HG03139 (cell line): ENCODE data around the gene WDR45B.
"Not testable (repeated sequence)": the region's sequence is repeated elsewhere in the genome, so short reads cannot be mapped to it uniquely, and the experiment has no call there.

Experiments used
- ATAC-seq: cut with Tn5 transposase; IDR thresholded peaks from one replicate; pipeline ENCODE4 v1.9.1; 2021; ENCODE audit not compliant: unreplicated experiment

Gene WDR45B

GRCh38 chr17:82586576-82587233 lies 61.5 kb downstream of the WDR45B start:
- ATAC-seq = no peak

DNA sequence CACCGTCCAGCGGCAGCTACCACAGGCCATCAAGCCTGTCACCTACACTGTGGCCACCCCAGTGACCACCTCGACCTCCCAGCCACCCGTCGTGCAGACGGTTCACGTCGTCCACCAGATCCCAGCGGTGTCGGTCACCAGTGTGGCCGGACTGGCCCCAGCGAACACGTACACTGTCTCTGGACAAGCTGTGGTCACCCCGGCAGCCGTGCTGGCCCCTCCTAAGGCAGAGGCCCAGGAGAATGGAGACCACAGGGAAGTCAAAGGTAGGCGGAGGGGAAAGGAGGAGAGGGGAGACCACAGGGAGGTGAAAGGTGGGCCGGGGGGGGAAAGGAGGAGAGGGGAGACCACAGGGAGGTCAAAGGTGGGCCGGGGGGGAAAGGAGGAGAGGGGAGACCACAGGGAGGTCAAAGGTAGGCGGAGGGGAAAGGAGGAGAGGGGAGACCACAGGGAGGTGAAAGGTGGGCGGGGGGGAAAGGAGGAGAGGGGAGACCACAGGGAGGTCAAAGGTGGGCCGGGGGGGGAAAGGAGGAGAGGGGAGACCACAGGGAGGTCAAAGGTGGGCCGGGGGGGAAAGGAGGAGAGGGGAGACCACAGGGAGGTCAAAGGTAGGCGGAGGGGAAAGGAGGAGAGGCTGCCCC lies 62.2 kb downstream of the WDR45B start:
- ATAC-seq = not testable (repeated sequence)

GRCh38 chr17:82583720-82584234 lies 64.5 kb downstream of the WDR45B start:
- ATAC-seq = no peak

DNA sequence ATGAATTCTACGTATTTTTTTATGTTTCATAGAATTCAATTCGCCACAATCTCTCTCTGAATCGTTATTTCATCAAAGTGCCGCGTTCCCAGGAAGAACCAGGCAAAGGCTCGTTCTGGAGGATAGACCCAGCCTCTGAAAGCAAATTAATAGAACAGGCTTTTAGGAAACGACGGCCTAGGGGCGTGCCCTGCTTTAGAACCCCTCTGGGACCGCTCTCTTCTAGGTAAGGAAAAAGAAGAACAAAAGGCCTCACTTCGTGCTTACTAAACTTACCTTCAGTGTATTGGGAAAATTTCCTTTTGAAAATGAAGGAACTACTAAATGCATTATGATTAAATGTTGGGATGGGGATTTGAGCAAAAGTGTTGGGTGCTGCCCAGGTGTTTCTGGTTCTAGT lies 65.5 kb downstream of the WDR45B start:
- no peak for ATAC-seq

GRCh38 chr17:82582213-82582612 lies 66.0 kb downstream of the WDR45B start:
- ATAC-seq = no peak

- not testable (repeated sequence) for ATAC-seq
Observed at GRCh38 chr17:82579969-82580368, 68.3 kb downstream of the WDR45B start.

GRCh38 chr17:82577300-82577699 lies 70.9 kb downstream of the WDR45B start:
- no peak for ATAC-seq

DNA sequence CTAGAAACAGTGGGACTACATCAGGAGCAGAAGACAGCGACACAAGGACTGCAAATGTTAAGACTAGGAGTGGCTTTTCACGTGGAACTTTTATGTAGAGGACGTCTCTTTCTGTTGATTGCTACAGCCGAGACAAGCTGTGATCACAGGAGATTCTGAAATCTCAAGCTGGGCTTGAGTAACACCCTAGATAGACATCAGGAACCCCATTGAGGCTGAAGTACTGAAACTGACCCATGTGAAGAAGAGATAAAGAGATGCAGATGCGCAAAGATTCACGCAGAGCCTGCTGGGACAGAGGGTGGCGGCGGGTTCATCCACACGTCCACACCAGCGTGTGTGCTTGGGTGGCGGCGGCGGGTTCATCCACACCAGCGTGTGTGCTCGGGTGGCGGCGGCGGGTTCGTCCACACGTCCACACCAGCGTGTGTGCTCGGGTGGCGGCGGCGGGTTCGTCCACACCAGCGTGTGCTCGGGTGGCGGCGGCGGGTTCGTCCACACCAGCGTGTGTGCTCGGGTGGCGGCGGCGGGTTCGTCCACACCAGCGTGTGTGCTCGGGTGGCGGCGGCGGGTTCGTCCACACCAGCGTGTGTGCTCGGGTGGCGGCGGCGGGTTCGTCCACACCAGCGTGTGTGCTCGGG lies 72.5 kb downstream of the WDR45B start:
- not testable (repeated sequence) for ATAC-seq

DNA sequence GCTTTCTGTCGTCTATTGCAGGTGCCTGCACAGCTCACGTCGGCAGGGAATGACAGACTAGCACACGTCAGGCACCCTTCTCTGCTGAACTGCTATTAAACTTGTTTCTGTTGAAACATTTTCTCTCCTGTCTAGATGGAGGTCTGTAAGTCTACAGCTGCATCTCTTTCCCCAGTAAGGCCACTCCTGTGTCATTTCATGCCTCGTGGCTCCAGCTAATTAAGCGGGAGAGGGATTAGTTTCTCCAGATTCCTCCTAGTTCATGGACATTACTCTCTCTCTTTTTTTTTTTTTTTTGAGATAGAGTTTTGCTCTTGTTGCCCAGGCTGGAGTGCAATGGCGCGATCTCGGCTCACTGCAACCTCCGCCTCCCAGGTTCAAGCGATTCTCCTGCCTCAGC lies 74.2 kb downstream of the WDR45B start:
- no peak for ATAC-seq

- ATAC-seq = no peak
Observed at GRCh38 chr17:82571855-82572254, 76.4 kb downstream of the WDR45B start.

- no peak for ATAC-seq
Observed at GRCh38 chr17:82570277-82570676, 78.0 kb downstream of the WDR45B start.

GRCh38 chr17:82569621-82570020 lies 78.6 kb downstream of the WDR45B start:
- no peak for ATAC-seq

DNA sequence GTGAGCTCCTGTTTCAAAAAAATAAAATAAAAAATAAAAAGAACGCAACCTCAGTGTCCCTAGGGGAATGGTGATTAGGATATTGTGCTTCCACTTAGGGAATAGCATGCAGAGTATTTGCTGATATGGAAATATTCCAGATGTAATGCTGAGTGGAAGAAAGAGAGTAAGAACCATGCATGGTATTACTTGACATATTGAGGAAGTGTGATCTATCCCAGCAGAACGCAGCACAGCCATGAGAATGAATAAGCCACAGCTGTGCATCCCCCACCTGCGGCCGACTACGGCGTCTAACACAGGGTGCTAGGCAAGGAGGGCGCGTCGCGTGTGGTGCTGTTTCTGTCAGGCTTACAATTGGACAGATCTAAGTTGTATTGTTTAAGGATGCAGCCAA lies 79.2 kb downstream of the WDR45B start:
- no peak for ATAC-seq

GRCh38 chr17:82567286-82567685 lies 81.0 kb downstream of the WDR45B start:
- no peak for ATAC-seq

DNA sequence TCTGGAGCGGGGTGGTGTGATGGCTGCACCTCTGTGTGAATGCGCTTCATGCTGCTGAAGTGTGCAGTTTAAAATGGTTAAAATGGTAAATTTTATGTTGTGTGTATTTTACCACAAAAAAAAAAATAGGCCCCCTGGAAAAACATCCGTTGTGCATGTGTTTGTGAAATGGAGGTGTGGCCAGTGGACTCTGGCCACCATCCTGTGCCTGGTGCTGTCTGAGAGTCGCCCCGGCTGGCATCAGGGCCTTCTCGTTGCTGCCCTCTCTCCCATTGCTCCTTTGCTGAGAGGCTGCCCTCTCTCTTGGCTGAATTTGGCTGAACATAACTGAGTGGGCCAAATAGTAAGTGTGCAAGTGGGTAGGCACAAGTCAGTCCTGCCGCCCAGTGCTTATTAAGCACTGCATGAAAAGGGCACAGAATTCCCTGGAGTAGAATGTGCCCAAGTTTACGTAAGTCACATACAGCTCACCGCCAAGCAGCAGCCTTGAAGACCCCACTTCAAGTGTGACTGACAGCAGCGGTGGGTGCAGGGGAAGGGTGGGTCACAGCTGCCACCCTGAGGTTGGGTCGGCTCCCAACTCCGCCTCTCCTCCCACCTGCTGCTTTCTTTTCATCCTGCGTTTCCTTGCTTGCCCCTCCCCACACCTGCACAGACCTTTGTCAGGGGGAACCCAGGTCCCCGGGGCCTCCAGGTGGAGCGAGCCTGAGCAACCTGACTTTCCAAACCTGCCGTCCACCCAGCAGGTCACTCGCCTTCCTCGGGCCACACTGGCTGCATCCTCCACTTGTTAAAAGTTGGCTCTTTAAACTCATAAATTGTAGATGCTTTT lies 81.9 kb downstream of the WDR45B start:
- no peak for ATAC-seq

DNA sequence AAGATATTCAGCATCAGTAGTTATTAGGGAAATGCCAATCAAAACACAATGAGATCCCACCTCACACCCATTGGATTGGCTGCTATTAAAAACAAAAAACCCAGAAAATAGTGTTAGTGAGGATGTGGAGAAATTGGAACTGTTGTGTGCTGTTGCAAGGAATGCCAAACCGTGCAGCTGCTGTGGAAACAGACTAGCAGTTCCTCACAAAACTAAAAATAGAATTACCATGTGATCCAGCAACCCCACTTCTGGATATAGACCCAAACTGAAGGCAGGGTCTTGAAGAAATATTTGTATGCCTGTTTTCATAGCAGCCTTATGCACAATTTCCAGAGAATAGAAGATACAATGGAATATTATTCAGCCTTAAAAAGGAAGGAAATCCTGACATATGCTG lies 82.7 kb downstream of the WDR45B start:
- ATAC-seq = no peak
